ENCODE measurements around the gene SLC35F4.

DNA sequence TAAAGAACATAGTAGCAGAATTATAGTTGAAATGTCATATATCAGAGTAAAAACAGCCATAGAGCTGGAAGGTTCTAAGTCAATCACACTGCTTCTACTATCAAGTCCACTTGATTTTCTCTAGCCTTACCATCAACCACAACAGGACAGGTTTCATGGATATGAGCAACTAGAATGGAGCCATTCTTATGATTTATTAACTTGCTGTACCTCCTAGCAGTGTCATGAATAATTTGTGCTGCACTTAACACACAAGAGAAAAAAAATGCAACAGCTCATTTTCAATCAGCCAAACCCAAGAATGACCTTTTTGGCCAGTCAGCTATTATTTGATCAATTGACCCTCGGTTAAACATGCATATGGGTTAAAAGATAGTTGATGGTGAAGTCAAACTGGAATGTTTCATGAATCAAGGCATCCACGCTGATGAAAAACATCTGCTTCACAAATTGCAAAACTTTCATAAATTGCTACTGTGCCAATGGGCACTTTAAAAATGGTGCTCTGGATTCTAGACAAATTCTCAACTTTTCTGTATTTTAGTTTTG lies 316.8 kb downstream of the SLC35F4 start:
- no peak for TF ChIP-seq SMC3 (conservative IDR thresholded peaks at IDR 0.05; ENCODE audit: poor library complexity)
- TF ChIP-seq, protein P1, sequence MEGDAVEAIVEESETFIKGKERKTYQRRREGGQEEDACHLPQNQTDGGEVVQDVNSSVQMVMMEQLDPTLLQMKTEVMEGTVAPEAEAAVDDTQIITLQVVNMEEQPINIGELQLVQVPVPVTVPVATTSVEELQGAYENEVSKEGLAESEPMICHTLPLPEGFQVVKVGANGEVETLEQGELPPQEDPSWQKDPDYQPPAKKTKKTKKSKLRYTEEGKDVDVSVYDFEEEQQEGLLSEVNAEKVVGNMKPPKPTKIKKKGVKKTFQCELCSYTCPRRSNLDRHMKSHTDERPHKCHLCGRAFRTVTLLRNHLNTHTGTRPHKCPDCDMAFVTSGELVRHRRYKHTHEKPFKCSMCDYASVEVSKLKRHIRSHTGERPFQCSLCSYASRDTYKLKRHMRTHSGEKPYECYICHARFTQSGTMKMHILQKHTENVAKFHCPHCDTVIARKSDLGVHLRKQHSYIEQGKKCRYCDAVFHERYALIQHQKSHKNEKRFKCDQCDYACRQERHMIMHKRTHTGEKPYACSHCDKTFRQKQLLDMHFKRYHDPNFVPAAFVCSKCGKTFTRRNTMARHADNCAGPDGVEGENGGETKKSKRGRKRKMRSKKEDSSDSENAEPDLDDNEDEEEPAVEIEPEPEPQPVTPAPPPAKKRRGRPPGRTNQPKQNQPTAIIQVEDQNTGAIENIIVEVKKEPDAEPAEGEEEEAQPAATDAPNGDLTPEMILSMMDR (IDR thresholded peaks at IDR 0.05; ENCODE audit: poor library complexity, severe bottlenecking) = no peak

Data from neural cell (in vitro differentiated cells).